G401 (cell line): ENCODE data around the gene TPMT. TPM values are rescaled to one million over a fixed set of nuclear protein-coding genes. Genes with fewer than 3 reads are reported as not detected.

Source experiments
- DNase-seq: peaks from one replicate; pipeline ENCODE4 v3.0.0-alpha.2; 2015; ENCODE audit warnings: low spot score
- in situ Hi-C: cut with HindIII; loops from 2 replicates; pipeline ENCODE4 v1.10.0; 2016; ENCODE audit warnings: low sequenced_read_pairs, mixed read lengths
- total RNA-seq: library from RNA; depleted of rRNA; stranded (reverse); fragments of >200 nt; shearing (Covaris generic); gene quantifications from 2 replicates; pipeline ENCODE4 v1.2.3, GENCODE V29; 2014

The TPMT gene
- total RNA-seq, 1 experiment from 2014 or later, result 13.4 TPM

GRCh38 chr6:18122128-18123093, 32.5 kb downstream of the TPMT start, which contains the start of gene NHLRC1:
NHLRC1 (minus strand) TSS chr6:18122677; CDS start chr6:18122606, 71 bp downstream.
- DNase-seq, result peak; percentile 86
- in situ Hi-C loops, result no loop called here

- DNase-seq, result no peak
Measured at GRCh38 chr6:18121580-18122127, 33.2 kb downstream of the TPMT start.

DNA sequence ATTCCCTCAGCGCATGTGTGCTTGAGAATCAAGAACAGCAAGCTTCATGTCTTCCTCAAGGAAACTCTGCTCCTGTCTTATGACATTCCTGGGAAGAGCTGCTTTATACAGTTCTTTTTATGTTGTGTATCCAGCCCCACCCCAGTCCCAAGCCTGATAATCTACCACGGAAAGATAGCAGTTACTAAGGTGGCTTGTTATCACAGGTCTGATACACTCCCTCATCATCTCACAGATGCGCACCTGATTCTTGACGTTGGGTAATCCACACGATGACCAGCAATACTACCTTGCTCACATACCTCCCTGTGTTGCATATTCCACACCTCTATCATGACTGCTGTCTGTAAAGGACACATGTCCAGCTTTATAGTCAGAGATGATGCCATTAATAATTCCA, 35.6 kb downstream of the TPMT start:
- in situ Hi-C loops, result no loop called here
- no peak for DNase-seq

More at GRCh38 chr6:18121580-18122127, 33.2 kb downstream of the TPMT start:
- in situ Hi-C loops, result no loop called here

GRCh38 chr6:18118330-18118729, 36.5 kb downstream of the TPMT start:
- in situ Hi-C loops, result no loop called here
- DNase-seq, result peak; percentile 85

GRCh38 chr6:18117136-18117535, 37.7 kb downstream of the TPMT start:
- in situ Hi-C loops, result no loop called here
- no peak for DNase-seq

GRCh38 chr6:18115356-18115755, 39.5 kb downstream of the TPMT start:
- DNase-seq, result no peak
- in situ Hi-C loops, result no loop called here

DNA sequence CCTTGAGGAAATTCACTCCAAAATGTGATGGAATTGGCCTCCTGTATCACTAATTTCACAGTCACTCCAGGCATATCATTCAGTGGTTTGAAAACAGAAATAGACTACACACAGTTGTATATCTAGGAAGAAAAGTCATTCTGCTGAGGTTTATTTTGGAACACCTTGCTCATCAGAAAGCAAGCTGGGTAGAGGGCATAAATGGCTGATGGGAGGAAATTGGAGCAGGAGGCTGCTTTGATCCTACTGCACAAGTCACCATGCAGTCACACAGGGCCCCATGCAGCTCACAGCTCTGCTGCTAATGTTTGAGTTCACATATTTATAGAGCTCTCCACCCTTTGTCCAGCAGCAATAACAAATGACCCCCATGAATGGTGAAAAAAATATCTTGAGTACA, 44.7 kb downstream of the TPMT start:
- no peak for DNase-seq
- in situ Hi-C loops, result no loop called here

- in situ Hi-C loops, result no loop called here
- no peak for DNase-seq
Measured at GRCh38 chr6:18107061-18107460, 47.8 kb downstream of the TPMT start.

DNA sequence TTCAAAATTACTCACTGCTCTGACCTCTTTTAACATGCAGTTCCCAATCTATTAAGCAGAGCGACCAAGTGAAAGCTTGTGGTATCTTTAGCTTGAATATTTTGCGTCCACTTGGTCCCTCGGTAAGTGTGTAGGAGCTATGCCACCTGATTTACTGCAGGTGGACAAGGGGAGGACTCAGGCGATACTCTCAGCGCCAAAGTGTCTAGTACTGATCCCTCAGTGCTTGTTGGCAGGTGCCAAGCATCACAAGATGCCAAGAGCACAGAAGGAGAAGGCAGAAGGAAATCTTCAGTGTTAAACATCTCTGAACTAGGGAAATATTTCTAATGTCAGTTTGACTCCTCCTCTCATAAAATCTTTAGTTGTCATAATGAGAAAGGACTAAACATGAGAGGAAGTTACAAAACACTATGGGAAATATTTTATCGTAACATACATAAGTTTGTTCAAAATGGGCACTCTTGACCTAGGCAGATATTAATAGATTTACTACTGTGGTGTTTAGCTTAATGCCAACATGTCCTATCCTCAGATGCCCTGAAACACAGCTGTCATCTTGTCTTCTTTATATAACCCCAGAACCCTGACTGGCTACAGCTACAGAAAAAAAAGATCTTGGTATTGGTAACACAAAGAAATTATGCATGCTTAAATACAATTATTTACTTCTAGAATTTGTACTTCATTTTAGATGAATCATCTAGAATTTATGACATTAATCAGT, 51.9 kb downstream of the TPMT start:
- in situ Hi-C loops, result no loop called here

GRCh38 chr6:18101873-18102272, 53.0 kb downstream of the TPMT start:
- in situ Hi-C loops, result no loop called here
- peak; percentile 53 for DNase-seq

More for the DNA sequence above, 51.9 kb downstream of the TPMT start:
- peak; percentile 56 for DNase-seq

GRCh38 chr6:18101271-18101670, 53.6 kb downstream of the TPMT start:
- in situ Hi-C loops, result no loop called here
- no peak for DNase-seq

DNA sequence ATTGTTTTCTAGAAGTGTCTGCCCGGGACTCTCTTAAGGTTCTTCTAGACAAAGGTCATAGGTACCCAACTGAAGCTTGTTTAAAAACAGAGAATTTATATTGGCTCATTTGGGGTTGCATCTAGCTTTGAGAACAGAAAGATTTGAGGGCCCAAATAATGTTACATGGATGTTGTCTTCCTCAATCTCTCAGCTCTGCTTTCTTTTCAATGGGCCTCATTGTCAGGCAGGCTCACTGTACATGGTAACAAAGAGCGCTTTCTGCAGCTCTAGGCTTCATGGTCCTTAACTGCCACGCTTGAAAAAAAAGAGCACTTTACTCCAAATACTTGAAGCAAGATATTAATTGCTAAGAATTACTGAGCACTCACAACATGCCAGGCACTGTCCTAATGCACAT, 54.6 kb downstream of the TPMT start:
- in situ Hi-C loops, result no loop called here
- no peak for DNase-seq

GRCh38 chr6:18099511-18099910, 55.4 kb downstream of the TPMT start:
- in situ Hi-C loops, result no loop called here
- no peak for DNase-seq

DNA sequence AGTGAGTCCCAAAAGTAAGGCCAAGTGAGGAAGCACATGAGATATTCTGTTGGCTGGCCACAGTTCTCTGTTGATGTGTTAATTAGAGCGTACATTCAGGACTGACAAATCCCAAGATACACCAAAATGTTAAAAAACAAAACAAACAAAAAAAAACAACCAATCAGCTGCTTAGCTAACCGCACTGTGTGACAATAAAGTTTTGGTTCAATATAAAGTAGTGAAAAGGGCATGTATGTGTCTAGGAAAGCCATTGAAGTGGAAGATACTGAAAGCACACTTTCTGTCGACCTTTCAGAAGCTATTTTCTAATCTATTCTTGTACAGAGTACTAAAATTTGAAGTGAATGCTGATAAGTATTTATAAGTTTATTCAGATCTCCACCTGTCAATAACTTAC, 58.5 kb downstream of the TPMT start:
- DNase-seq, result no peak
- in situ Hi-C loops, result no loop called here

- in situ Hi-C loops, result no loop called here
- DNase-seq, result no peak
Measured at GRCh38 chr6:18091382-18091781, 63.5 kb downstream of the TPMT start.

DNA sequence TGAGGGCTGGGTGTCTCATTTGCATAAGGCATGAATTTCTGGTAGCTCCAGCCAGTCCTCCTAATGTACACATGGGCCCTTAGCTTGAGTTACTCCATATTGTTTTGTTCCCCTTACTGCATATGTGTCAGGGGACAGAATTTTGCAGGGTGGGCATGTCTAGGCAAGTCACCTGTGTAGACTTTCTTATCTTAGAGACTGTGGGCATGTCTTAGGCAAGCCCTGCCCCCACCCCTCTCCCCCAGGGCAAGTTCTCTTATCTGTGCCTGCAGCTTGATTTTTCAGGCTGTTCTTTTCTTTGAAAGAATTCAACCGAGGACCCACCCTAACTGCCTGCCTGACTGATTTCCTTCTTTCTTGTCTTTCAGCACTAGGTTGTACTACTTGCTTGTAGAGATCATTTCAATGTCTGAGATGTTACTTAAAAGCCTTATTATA, 64.5 kb downstream of the TPMT start:
- no peak for DNase-seq
- in situ Hi-C loops, result no loop called here

DNA sequence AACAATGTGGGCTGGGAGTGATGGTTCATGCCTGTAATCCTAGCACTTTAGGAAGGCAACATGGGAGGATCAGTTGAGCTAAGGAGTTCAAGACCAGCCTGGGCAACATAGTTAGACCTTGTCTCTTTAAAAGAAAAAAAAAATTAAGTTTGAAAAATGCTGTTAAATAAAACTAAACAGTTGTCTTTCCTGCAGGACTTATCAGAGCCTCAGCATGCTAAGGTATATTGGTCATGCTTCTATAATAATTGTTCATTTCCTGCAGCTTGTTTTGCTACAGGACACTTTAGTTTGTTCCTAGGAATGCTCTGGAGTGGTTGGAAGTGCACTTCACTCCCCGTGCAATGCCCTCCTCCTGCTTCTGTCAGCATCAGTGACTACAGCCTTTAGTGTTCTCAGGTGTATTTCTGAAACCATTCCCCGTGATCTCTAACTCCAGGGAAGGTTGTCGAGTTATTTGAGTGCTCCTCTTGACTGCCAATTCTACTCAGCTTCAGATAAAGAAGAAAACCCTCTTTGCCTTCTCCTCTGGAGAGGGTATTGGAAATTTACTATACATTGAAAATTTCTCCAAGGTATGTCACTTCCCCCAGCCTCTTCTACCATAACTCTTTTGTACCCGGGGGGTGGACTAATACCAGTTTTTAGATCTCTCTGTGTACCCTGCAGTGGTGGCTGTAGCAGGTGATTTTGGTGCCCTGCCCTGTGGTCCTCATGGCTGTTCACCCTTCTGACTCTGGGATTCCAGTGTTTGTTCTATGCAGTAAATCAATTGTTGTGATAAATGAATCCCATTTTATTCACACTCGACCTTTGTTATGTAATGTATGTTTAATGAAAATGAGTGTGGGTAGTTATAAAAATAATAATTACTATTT, 66.2 kb downstream of the TPMT start:
- in situ Hi-C loops, result no loop called here

GRCh38 chr6:18087396-18088165, 67.3 kb downstream of the TPMT start:
- no peak for DNase-seq
- in situ Hi-C loops, result no loop called here

More for the DNA sequence above, 66.2 kb downstream of the TPMT start:
- DNase-seq, result no peak
